Testis (tissue), 3 donors: ENCODE results near the gene LRP1B. TPM values are rescaled to one million over a fixed set of nuclear protein-coding genes. Genes with fewer than 3 reads are reported as not detected.

ENCODE experiments used
- DNase-seq: peaks from one replicate; pipeline ENCODE4 v3.0.0-alpha.2; 2019
- H3K27ac ChIP-seq, 2 donors: fragments of 200-600 bp; sonication (generic); one replicate each; pipeline ENCODE4 v1.5.1; 2019
- H3K27me3 ChIP-seq: fragments of 200-600 bp; sonication (generic); one replicate; pipeline ENCODE4 v1.5.1; 2019
- H3K36me3 ChIP-seq: fragments of 200-600 bp; sonication (generic); one replicate; pipeline ENCODE4 v1.5.1; 2017; ENCODE audit warnings: low read depth; ENCODE audit errors: missing control alignments
- H3K4me1 ChIP-seq: fragments of 200-600 bp; sonication (generic); one replicate; pipeline ENCODE4 v1.5.1; 2019
- H3K4me3 ChIP-seq, 2 donors: fragments of 200-600 bp; sonication (generic); one replicate each; pipeline ENCODE4 v1.5.1; 2017 to 2019
- H3K9me3 ChIP-seq: fragments of 200-600 bp; sonication (generic); one replicate; pipeline ENCODE4 v1.5.1; 2017
- POLR2A ChIP-seq: fragments of 450-650 bp; IDR thresholded peaks from one replicate; pipeline ENCODE4 v1.6.1; 2017; ENCODE audit warnings: antibody characterized with exemption, mild to moderate bottlenecking, moderate library complexity
- WGBS, 2 donors: methylation state at CpG; one replicate each; pipeline ENCODE4 v1.1.5; 2018; 5-methylcytosine and 5-hydroxymethylcytosine counted together
- intact Hi-C: fragments of 100-400 bp; cut with DNase I; formaldehyde crosslinking; loops from one replicate; pipeline ENCODE4 v1.15.1; 2023; ENCODE audit warnings: low total_unique reads
- polyA plus RNA-seq: library from polyadenylated mRNA; stranded (reverse); fragments of 350-450 nt; fragmentation: Illumina TruSeq; extraction: RNeasy Lipid Tissue Mini Kit (QIAGEN cat#74804); gene quantifications from one replicate; pipeline ENCODE4 v1.2.3, GENCODE V29; 2014; ENCODE audit warnings: low read depth, low replicate concordance; ENCODE audit not compliant: insufficient read depth
- total RNA-seq, 2 donors: library from RNA; depleted of rRNA; stranded (reverse); fragments of >200 nt; gene quantifications; one replicate each; pipeline ENCODE4 v1.2.3, GENCODE V29; 2016
- TF ChIP-seq, protein P1 (sequence below), 3 experiments: fragments of 450-650 bp in 2 of 3; fragments of 200-600 bp in 1 of 3; sonication (generic) in 1 of 3; IDR thresholded peaks; one replicate each; pipeline ENCODE4 v1.5.1; 2016 to 2019; ENCODE audit warnings: antibody characterized with exemption in 3 of 3, mild to moderate bottlenecking in 2 of 3, moderate library complexity in 1 of 3

Gene LRP1B
- total and polyA plus RNA-seq, 3 donors from 2014 or later = 0.79 to 1.9 (median 0.84) TPM

DNA sequence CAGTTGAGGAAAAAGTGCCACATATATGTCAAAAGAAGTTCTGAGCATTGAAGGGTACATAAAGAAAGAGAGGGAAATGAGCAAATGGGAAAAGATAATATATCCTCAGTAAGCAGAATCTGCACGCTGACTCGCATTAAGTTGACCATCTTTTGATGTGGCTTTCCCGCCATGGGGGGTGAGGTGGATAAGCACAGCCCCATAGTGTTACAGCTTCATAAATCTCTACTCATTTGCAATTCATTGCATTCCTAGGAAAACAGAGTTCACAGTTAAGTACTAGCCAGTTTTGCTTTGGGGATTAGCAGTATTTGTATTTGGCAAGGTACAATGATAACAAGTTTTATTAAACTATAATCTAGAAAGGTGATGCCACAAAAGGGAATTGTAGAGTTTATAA is 814.2 kb downstream of the LRP1B start:
- Histone ChIP-seq H3K4me3 (no peak overlapping the region), H3K27ac (no peak overlapping the region), H3K27me3 (no peaks in the 10 kb centered on the region), H3K36me3 (no peaks in the 10 kb centered on the region), H3K4me1 (no peaks in the 10 kb centered on the region), H3K9me3 (no peaks in the 10 kb centered on the region)
- no peak for DNase-seq
- WGBS, 2 donors = 96 to 100% methylated on average over 3 of the region's 3 CpGs
- TF ChIP-seq, protein P1, sequence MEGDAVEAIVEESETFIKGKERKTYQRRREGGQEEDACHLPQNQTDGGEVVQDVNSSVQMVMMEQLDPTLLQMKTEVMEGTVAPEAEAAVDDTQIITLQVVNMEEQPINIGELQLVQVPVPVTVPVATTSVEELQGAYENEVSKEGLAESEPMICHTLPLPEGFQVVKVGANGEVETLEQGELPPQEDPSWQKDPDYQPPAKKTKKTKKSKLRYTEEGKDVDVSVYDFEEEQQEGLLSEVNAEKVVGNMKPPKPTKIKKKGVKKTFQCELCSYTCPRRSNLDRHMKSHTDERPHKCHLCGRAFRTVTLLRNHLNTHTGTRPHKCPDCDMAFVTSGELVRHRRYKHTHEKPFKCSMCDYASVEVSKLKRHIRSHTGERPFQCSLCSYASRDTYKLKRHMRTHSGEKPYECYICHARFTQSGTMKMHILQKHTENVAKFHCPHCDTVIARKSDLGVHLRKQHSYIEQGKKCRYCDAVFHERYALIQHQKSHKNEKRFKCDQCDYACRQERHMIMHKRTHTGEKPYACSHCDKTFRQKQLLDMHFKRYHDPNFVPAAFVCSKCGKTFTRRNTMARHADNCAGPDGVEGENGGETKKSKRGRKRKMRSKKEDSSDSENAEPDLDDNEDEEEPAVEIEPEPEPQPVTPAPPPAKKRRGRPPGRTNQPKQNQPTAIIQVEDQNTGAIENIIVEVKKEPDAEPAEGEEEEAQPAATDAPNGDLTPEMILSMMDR (IDR thresholded peaks at IDR 0.05) = no peak
- TF ChIP-seq POLR2A = no peak
- intact Hi-C loops = no loop called here

DNA sequence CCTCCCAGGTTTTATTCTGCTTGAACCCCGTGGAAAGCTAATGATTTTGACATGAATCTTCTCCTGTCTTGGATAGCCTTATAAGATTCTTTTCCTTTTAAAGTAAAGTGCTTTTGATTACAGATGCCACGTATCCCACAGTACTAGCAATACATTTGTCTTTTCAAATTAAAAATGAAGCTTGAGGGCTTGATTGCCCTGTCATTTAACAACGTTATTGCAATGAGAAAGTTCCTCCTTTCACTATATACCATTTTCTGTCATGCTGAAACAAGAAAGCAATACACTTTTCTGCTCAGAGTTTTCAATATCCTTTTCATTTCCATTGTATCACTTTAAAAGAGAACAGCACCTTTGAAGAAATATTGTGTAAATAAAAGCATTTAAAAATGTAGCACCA is 814.7 kb downstream of the LRP1B start:
- Histone ChIP-seq H3K9me3 (no peaks in the 10 kb centered on the region), H3K4me3 (no peak overlapping the region), H3K36me3 (no peaks in the 10 kb centered on the region), H3K27me3 (no peaks in the 10 kb centered on the region), H3K27ac (no peak overlapping the region), H3K4me1 (no peaks in the 10 kb centered on the region)
- intact Hi-C loops = no loop called here
- WGBS, 2 donors = 78 to 84% methylated on average over 3 of the region's 3 CpGs
- TF ChIP-seq POLR2A = no peak
- TF ChIP-seq, protein P1 (IDR thresholded peaks at IDR 0.05) = no peak
- DNase-seq = no peak

DNA sequence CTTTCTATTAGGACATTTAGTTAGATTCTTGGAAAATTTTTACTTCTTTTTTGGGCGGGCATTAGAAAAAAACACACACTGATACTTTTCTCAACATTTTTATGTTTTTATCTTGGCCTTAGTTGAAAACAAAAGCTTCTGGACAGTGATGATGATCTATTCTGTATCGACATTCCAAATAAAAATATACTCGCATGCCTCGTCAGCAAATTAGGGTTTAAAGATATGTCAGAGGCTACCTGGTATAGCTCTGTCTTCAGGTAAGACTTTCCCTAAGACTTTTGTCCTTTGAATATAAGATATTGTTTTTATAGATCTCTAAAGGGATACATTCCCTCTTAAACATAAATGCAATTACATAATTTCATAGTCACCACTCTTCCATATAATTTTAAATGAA is 816.8 kb downstream of the LRP1B start:
- no peak overlapping the region for H3K4me3 ChIP-seq
- DNase-seq = no peak
- H3K27ac ChIP-seq = no peak overlapping the region
- intact Hi-C loops = no loop called here
- no peaks in the 10 kb centered on the region for H3K36me3 ChIP-seq
- H3K4me1 ChIP-seq = no peaks in the 10 kb centered on the region
- no peaks in the 10 kb centered on the region for H3K27me3 ChIP-seq
- no peak for TF ChIP-seq POLR2A
- TF ChIP-seq, protein P1 (IDR thresholded peaks at IDR 0.05) = no peak
- H3K9me3 ChIP-seq = no peaks in the 10 kb centered on the region
- WGBS, 2 donors = 79 to 80% methylated on average over 4 of the region's 4 CpGs

DNA sequence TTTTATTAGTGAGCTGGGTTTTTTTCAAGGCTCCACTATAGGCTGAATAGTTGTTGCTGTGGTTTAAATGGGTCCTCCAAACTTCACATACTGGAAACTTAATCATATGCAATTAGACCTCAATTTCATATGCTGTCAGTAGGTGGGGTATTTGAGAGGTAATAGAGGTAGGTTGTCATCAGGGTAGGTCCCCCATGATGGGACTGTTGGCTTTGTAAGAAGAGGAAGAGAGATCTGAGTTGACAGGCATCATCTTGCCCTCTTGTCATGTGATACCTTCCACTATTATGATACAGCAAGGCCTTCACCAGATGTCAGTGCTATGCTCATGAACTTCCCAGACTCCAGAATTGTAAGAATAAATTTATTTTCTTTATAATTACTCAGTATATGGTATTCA is 819.4 kb downstream of the LRP1B start:
- H3K4me1 ChIP-seq = no peaks in the 10 kb centered on the region
- no peaks in the 10 kb centered on the region for H3K36me3 ChIP-seq
- no peak overlapping the region for H3K27ac ChIP-seq
- DNase-seq = no peak
- TF ChIP-seq, protein P1 (IDR thresholded peaks at IDR 0.05) = no peak
- no peak for TF ChIP-seq POLR2A
- no peak overlapping the region for H3K4me3 ChIP-seq
- intact Hi-C loops = no loop called here
- H3K9me3 ChIP-seq = no peaks in the 10 kb centered on the region
- no peaks in the 10 kb centered on the region for H3K27me3 ChIP-seq

DNA sequence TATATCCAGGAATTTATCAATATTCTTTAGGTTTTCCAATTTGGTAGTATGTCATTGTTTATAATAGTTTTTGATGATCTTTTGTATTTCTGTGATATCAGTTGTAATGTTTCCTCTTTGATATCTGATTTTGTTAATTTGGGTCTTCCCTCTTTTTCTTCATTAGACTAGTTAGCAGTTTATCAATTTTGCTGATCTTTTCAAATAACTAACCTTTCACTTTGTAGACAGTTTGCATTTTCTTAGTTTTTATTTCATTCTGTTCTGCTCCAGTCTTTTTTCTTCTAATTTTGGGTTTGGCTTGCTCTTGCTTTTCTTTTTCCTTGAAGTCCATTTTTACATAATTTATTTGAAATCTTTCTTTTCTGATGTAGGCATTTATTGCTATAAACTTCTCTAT is 824.4 kb downstream of the LRP1B start:
- no peak overlapping the region for H3K4me3 ChIP-seq

More for the DNA sequence above, 824.4 kb downstream of the LRP1B start:
- no peak for TF ChIP-seq POLR2A
- TF ChIP-seq, protein P1 (IDR thresholded peaks at IDR 0.05) = no peak
- Histone ChIP-seq H3K27ac (no peak overlapping the region), H3K27me3 (no peaks in the 10 kb centered on the region), H3K4me1 (no peaks in the 10 kb centered on the region), H3K36me3 (no peaks in the 10 kb centered on the region), H3K9me3 (no peaks in the 10 kb centered on the region)
- DNase-seq = no peak
- intact Hi-C loops = no loop called here
